ENCODE measurements around the gene TEX30. TPM values are rescaled to one million over a fixed set of nuclear protein-coding genes. Genes with fewer than 3 reads are reported as not detected.

The TEX30 gene
- total and polyA plus RNA-seq, 2 donors (not counting 3 experiments of a cell fraction or from before 2014, with no cell fraction given) = 12.5 to 19.8 TPM

- Histone ChIP-seq H3K9me1 (replicated peaks; ENCODE audit: control insufficient read depth, extremely low read depth, insufficient read depth, low read length) (no peaks in the 10 kb centered on the region), H3K27ac (ENCODE audit: insufficient read depth, low read depth, low read length) (no peak overlapping the region), H3K36me3 (ENCODE audit: control insufficient read depth in 2 of 2, extremely low read depth in 1 of 2, insufficient read depth in 2 of 2, low read length in 2 of 2) (peaks cover 2 to 6% of the 10 kb centered on the region in 2 experiments), H3K9me3 (replicated peaks; ENCODE audit: control insufficient read depth, insufficient read depth, low read length) (no peaks in the 10 kb centered on the region), H3K79me2 (ENCODE audit: control insufficient read depth, insufficient read depth, low read length) (peaks cover 10% of the 10 kb centered on the region), H4K20me1 (replicated peaks; ENCODE audit: control insufficient read depth, extremely low read depth, insufficient read depth, low read length) (peaks cover 3% of the 10 kb centered on the region), H3K4me3 (replicated peaks in 1 of 3; ENCODE audit: insufficient read depth in 1 of 3, low read depth in 1 of 3, low read length in 3 of 3) (no peak overlapping the region), H3K4me2 (ENCODE audit: insufficient read depth, low read length) (no peak overlapping the region), H3K27me3 (ENCODE audit: control insufficient read depth in 2 of 2, insufficient read depth in 2 of 2, low read length in 2 of 2) (no peaks in the 10 kb centered on the region), H3K4me1 (ENCODE audit: control insufficient read depth, extremely low read depth, insufficient read depth, low read length) (no peaks in the 10 kb centered on the region), H2AFZ (ENCODE audit: low read depth, low read length) (no peak overlapping the region), H3K9ac (replicated peaks; ENCODE audit: extremely low read depth, insufficient read depth, low read length) (no peak overlapping the region)
- dilution Hi-C loops (cut with MboI; ENCODE audit: extremely low pct_ligation_motif_present, low sequenced_read_pairs) (no loop called here), intact Hi-C loops (cut with micrococcal nuclease) (no loop called here)
- BruUV-seq (replicated peaks) = no TSS peak
- no peak for DNase-seq (ENCODE audit: low read depth, low spot score)
- TF ChIP-seq POLR2AphosphoS5 (IDR thresholded peaks at IDR 0.05; ENCODE audit: insufficient read depth, low read depth, low read length) = no peak
- no peak for TF ChIP-seq JUN (IDR thresholded peaks at IDR 0.05; ENCODE audit: borderline replicate concordance, insufficient read depth, insufficient read length, low read depth)
- TF ChIP-seq GATA2 (IDR thresholded peaks at IDR 0.05; ENCODE audit: insufficient read depth, insufficient read length, low read depth, low read length) = no peak
- no peak for TF ChIP-seq EZH2 (IDR thresholded peaks at IDR 0.05; ENCODE audit: borderline replicate concordance, low read depth, low read length, severe bottlenecking)
- no peak for TF ChIP-seq FOS (IDR thresholded peaks at IDR 0.05; ENCODE audit: borderline replicate concordance, insufficient read depth, low read length)
- no peak for TF ChIP-seq MAX (IDR thresholded peaks at IDR 0.05; ENCODE audit: insufficient read depth, insufficient read length)
- no peak for TF ChIP-seq MYC (IDR thresholded peaks at IDR 0.05; ENCODE audit: low read depth, low read length)
- no peak for TF ChIP-seq POLR2A (IDR thresholded peaks at IDR 0.05; ENCODE audit: low read depth, low read length)
- TF ChIP-seq CTCF (IDR thresholded peaks at IDR 0.05; ENCODE audit: extremely low read depth in 1 of 2, insufficient read depth in 1 of 2, low read depth in 1 of 2, low read length in 2 of 2) = no peak
- ChIA-PET POLR2A (no interaction called here), CTCF (no interaction called here)
- FAIRE-seq = no peak
Observed at GRCh38 chr13:102817907-102818306, 44.3 kb upstream of the TEX30 start.

Data from endothelial cell of umbilical vein (primary cell).